H9 (cell line): ENCODE measurements around the gene FAT1. TPM values are rescaled to one million over a fixed set of nuclear protein-coding genes. Genes with fewer than 3 reads are reported as not detected.

Source experiments
- DNase-seq: peaks from one replicate; pipeline ENCODE4 v3.0.0-alpha.2; 2017
- H2AFZ ChIP-seq: one replicate; pipeline ENCODE4 v1.6.1; 2013; ENCODE audit warnings: mild to moderate bottlenecking, low read length, control low read depth, moderate library complexity
- H2AK5ac ChIP-seq: 2 replicates; pipeline ENCODE4 v1.6.1; 2013; ENCODE audit warnings: low read length, control low read depth, mixed read lengths; ENCODE audit not compliant: insufficient read length
- H2BK120ac ChIP-seq: one replicate; pipeline ENCODE4 v1.6.1; 2013; ENCODE audit warnings: low read depth, mild to moderate bottlenecking, low read length, control low read depth, inconsistent platforms; ENCODE audit not compliant: poor library complexity, severe bottlenecking
- H2BK12ac ChIP-seq: 2 replicates; pipeline ENCODE4 v1.6.1; 2013; ENCODE audit warnings: low read length, control low read depth, mixed read lengths, low read depth; ENCODE audit not compliant: insufficient read length
- H2BK15ac ChIP-seq: 2 replicates; pipeline ENCODE4 v1.6.1; 2013; ENCODE audit warnings: low read depth, low read length, control low read depth
- H2BK20ac ChIP-seq: one replicate; pipeline ENCODE4 v1.6.1; 2013; ENCODE audit warnings: low read depth, mild to moderate bottlenecking, low read length, control low read depth, inconsistent platforms; ENCODE audit not compliant: poor library complexity, severe bottlenecking
- H2BK5ac ChIP-seq: 2 replicates; pipeline ENCODE4 v1.6.1; 2013; ENCODE audit warnings: low read length, control low read depth, mixed read lengths; ENCODE audit not compliant: insufficient read length
- H3K14ac ChIP-seq: 2 replicates; pipeline ENCODE4 v1.6.1; 2013; ENCODE audit warnings: low read length, control low read depth; ENCODE audit not compliant: insufficient read depth
- H3K18ac ChIP-seq: 2 replicates; pipeline ENCODE4 v1.6.1; 2013; ENCODE audit warnings: low read depth, mild to moderate bottlenecking, mixed read lengths, low read length, control low read depth; ENCODE audit not compliant: insufficient read length
- H3K23ac ChIP-seq: 2 replicates; pipeline ENCODE4 v1.6.1; 2013; ENCODE audit warnings: low read length, control low read depth, mixed read lengths, low read depth; ENCODE audit not compliant: insufficient read length
- H3K23me2 ChIP-seq: 2 replicates; pipeline ENCODE4 v1.6.1; 2013; ENCODE audit warnings: low read depth, mild to moderate bottlenecking, mixed read lengths, low read length, control low read depth; ENCODE audit not compliant: insufficient read length, poor library complexity, severe bottlenecking
- H3K27ac ChIP-seq: 2 replicates; pipeline ENCODE4 v1.5.1; 2013; ENCODE audit warnings: low read length, control low read depth, mixed read lengths, low read depth; ENCODE audit not compliant: insufficient read length
- H3K27me3 ChIP-seq: 2 replicates; pipeline ENCODE4 v1.6.1; 2013; ENCODE audit warnings: low read length, control low read depth, inconsistent platforms; ENCODE audit not compliant: insufficient read depth
- H3K4ac ChIP-seq: 2 replicates; pipeline ENCODE4 v1.6.1; 2013; ENCODE audit warnings: low read depth, mild to moderate bottlenecking, control low read depth, inconsistent platforms, low read length, moderate library complexity
- H3K4me1 ChIP-seq: 2 replicates; pipeline ENCODE4 v1.6.1; 2013; ENCODE audit warnings: low read length, control low read depth, inconsistent platforms; ENCODE audit not compliant: insufficient read depth
- H3K4me2 ChIP-seq: 2 replicates; pipeline ENCODE4 v1.6.1; 2013; ENCODE audit warnings: low read length, control low read depth, mixed read lengths; ENCODE audit not compliant: insufficient read length, insufficient read depth
- H3K56ac ChIP-seq: 2 replicates; pipeline ENCODE4 v1.6.1; 2013; ENCODE audit warnings: low read depth, mild to moderate bottlenecking, mixed read lengths, low read length, control low read depth; ENCODE audit not compliant: insufficient read length
- H3K79me1 ChIP-seq: 2 replicates; pipeline ENCODE4 v1.6.1; 2013; ENCODE audit warnings: low read depth, mild to moderate bottlenecking, moderate library complexity, low read length, control low read depth, inconsistent platforms; ENCODE audit not compliant: insufficient read depth, poor library complexity, severe bottlenecking
- H3K79me2 ChIP-seq: 2 replicates; pipeline ENCODE4 v1.6.1; 2013; ENCODE audit warnings: low read length, control low read depth, inconsistent platforms; ENCODE audit not compliant: insufficient read depth
- H3K9ac ChIP-seq: 2 replicates; pipeline ENCODE4 v1.6.1; 2013; ENCODE audit warnings: low read length, control low read depth, mixed read lengths; ENCODE audit not compliant: insufficient read length; ENCODE audit errors: extremely low read depth
- H3K9me3 ChIP-seq: one replicate; pipeline ENCODE4 v1.6.1; 2013; ENCODE audit warnings: low read depth, low read length, inconsistent platforms; ENCODE audit not compliant: control insufficient read depth
- H3T11ph ChIP-seq: one replicate; pipeline ENCODE4 v1.6.1; 2013; ENCODE audit warnings: mild to moderate bottlenecking, low read length, control low read depth, inconsistent platforms
- H4K20me1 ChIP-seq: one replicate; pipeline ENCODE4 v1.6.1; 2013; ENCODE audit not compliant: control insufficient read depth, insufficient read length, insufficient read depth
- H4K5ac ChIP-seq: 2 replicates; pipeline ENCODE4 v1.6.1; 2013; ENCODE audit warnings: low read depth, mild to moderate bottlenecking, mixed read lengths, low read length, control low read depth; ENCODE audit not compliant: insufficient read length
- H4K8ac ChIP-seq: replicated peaks from 2 replicates; pipeline ENCODE4 v1.6.1; 2013; ENCODE audit warnings: low read length, control low read depth, mixed read lengths, low read depth; ENCODE audit not compliant: insufficient read length
- H4K91ac ChIP-seq: 2 replicates; pipeline ENCODE4 v1.6.1; 2013; ENCODE audit warnings: low read depth, mild to moderate bottlenecking, moderate library complexity, mixed read lengths, low read length, control low read depth; ENCODE audit not compliant: insufficient read length
- H3K27ac Mint-ChIP-seq, 3 experiments: 2 replicates in 2 of 3; 3 replicates in 1 of 3; pipeline ENCODE4 v1.8.0; 2020 to 2021; ENCODE audit warnings: mixed read lengths in 3 of 3, mild to moderate bottlenecking in 1 of 3, moderate library complexity in 1 of 3
- H3K27me3 Mint-ChIP-seq: 2 replicates; pipeline ENCODE4 v1.8.0; 2021; ENCODE audit warnings: low read depth, mild to moderate bottlenecking, moderate library complexity, mixed read lengths
- H3K36me3 Mint-ChIP-seq, 3 experiments: 2 replicates in 2 of 3; 3 replicates in 1 of 3; pipeline ENCODE4 v1.8.0; 2020 to 2021; ENCODE audit warnings: low read depth in 3 of 3, mixed read lengths in 3 of 3; ENCODE audit not compliant: insufficient read depth in 1 of 3
- H3K4me1 Mint-ChIP-seq, 2 experiments: 2 replicates each; pipeline ENCODE4 v1.8.0; 2020; ENCODE audit warnings: mixed read lengths in 2 of 2
- H3K4me3 Mint-ChIP-seq, 2 experiments: 2 replicates in 1 of 2; 3 replicates in 1 of 2; pipeline ENCODE4 v1.8.0; 2020 to 2021; ENCODE audit warnings: mild to moderate bottlenecking in 2 of 2, mixed read lengths in 2 of 2, moderate library complexity in 1 of 2
- H3K9me3 Mint-ChIP-seq, 2 experiments: 2 replicates in 1 of 2; 3 replicates in 1 of 2; pipeline ENCODE4 v1.8.0; 2020; ENCODE audit warnings: mild to moderate bottlenecking in 2 of 2, mixed read lengths in 2 of 2, moderate library complexity in 1 of 2
- WGBS: extraction: QIAGEN DNeasy Blood & Tissue Kit; methylation state at CpG from one replicate; pipeline ENCODE4 v1.1.7; 2013; ENCODE audit warnings: missing lambda C conversion rate, low lambda C conversion rate, mixed read lengths; ENCODE audit not compliant: insufficient read length; ENCODE audit errors: extremely low coverage; 5-methylcytosine and 5-hydroxymethylcytosine counted together
- total RNA-seq: library from RNA; stranded (reverse); gene quantifications from 2 replicates; pipeline ENCODE4 v1.2.1, GENCODE V29; 2021
- TF ChIP-seq, protein P1 (sequence below): fragments of 200-600 bp; sonication (generic); conservative IDR thresholded peaks from 3 replicates; pipeline ENCODE4 v1.8.0; 2021; ENCODE audit warnings: antibody characterized with exemption, mild to moderate bottlenecking

FAT1 gene
- total RNA-seq, 1 experiment from 2014 or later, result 173 TPM

DNA sequence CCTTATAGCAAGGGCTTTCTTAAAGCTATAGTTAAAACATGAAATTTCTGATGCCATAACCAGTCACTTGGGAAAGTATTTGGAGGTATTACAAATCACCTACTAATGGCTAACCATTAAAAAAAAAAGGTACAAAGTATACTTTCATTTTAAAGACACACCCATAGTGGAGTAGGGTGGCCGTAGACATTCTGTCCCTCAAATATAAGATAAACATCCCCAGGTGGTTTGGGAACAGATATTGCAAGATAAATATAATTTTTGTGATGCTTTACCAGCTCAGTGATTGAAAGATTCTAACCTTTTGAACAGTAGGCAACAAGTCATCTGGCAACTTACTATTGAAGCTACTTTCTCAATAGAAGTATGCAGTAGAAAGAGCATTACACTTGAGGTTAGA lies 6.2 kb upstream of the FAT1 start:
- no peak for DNase-seq
- Mint-ChIP-seq H3K9me3 (peaks cover 2 to 3% of the 10 kb centered on the region in 2 experiments; a peak in 3 of 5 replicates), H3K27ac (no peak overlapping the region), H3K36me3 (0 out of 7 replicates have a peak, but pooled peaks cover 0 to 1% (median 0%) of the 10 kb centered on the region in 3 experiments), H3K4me1 (peaks cover 23 to 31% of the 10 kb centered on the region in 2 experiments), H3K27me3 (peaks cover 13% of the 10 kb centered on the region), H3K4me3 (no peak overlapping the region)
- Histone ChIP-seq H4K8ac (no peak overlapping the region), H3K4me2 (no peak overlapping the region), H2BK120ac (no peak overlapping the region), H2AFZ (no peak overlapping the region), H3K18ac (no peak overlapping the region), H2BK20ac (no peak overlapping the region), H3K56ac (no peak overlapping the region), H2BK5ac (no peak overlapping the region), H3K4ac (no peak overlapping the region), H3K14ac (no peak overlapping the region), H3K23ac (no peak overlapping the region), H3K9me3 (no peaks in the 10 kb centered on the region), H3K27me3 (no peaks in the 10 kb centered on the region; the same call in 1 of the 2 replicates), H3K27ac (no peak overlapping the region), H2AK5ac (no peak overlapping the region), H3K79me1 (no peaks in the 10 kb centered on the region), H3K9ac (no peak overlapping the region), H3K23me2 (peaks cover 15% of the 10 kb centered on the region), H4K5ac (no peak overlapping the region), H2BK12ac (no peak overlapping the region), H2BK15ac (no peak overlapping the region), H3T11ph (no peak overlapping the region), H3K79me2 (no peaks in the 10 kb centered on the region), H4K91ac (no peak overlapping the region), H4K20me1 (no peaks in the 10 kb centered on the region), H3K4me1 (no peaks in the 10 kb centered on the region; the same call in 1 of the 2 replicates)
- no CpG with 5 or more reads among the region's 1 CpG for WGBS
- TF ChIP-seq, protein P1, sequence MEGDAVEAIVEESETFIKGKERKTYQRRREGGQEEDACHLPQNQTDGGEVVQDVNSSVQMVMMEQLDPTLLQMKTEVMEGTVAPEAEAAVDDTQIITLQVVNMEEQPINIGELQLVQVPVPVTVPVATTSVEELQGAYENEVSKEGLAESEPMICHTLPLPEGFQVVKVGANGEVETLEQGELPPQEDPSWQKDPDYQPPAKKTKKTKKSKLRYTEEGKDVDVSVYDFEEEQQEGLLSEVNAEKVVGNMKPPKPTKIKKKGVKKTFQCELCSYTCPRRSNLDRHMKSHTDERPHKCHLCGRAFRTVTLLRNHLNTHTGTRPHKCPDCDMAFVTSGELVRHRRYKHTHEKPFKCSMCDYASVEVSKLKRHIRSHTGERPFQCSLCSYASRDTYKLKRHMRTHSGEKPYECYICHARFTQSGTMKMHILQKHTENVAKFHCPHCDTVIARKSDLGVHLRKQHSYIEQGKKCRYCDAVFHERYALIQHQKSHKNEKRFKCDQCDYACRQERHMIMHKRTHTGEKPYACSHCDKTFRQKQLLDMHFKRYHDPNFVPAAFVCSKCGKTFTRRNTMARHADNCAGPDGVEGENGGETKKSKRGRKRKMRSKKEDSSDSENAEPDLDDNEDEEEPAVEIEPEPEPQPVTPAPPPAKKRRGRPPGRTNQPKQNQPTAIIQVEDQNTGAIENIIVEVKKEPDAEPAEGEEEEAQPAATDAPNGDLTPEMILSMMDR, result no peak
